ENCODE data around the gene ILKAP.

The ILKAP gene

GRCh38 chr2:238124488-238125126 is 78.9 kb downstream of the ILKAP start:
- Mint-ChIP-seq H3K27me3 (no peaks in the 10 kb centered on the region), H3K27ac (no peak overlapping the region), H3K36me3 (ENCODE audit: insufficient read depth) (no peaks in the 10 kb centered on the region), H3K9me3 (no peaks in the 10 kb centered on the region), H3K4me3 (no peak overlapping the region), H3K4me1 (ENCODE audit: low read depth in 2 of 2) (no peaks in the 10 kb centered on the region)
- ATAC-seq (replicated peaks), result no peak
- no peak for DNase-seq

GRCh38 chr2:238123991-238124470 is 79.5 kb downstream of the ILKAP start:
- Mint-ChIP-seq H3K4me3 (no peak overlapping the region), H3K9me3 (no peaks in the 10 kb centered on the region), H3K36me3 (ENCODE audit: insufficient read depth) (no peaks in the 10 kb centered on the region), H3K27ac (no peak overlapping the region), H3K27me3 (peaks cover 0 to 4% of the 10 kb centered on the region in 2 donors), H3K4me1 (ENCODE audit: low read depth in 2 of 2) (no peaks in the 10 kb centered on the region)
- ATAC-seq (replicated peaks) (no peak), DNase-seq (no peak)

- Mint-ChIP-seq H3K9me3 (no peaks in the 10 kb centered on the region), H3K36me3 (ENCODE audit: insufficient read depth) (no peaks in the 10 kb centered on the region), H3K27ac (no peak overlapping the region), H3K4me1 (ENCODE audit: low read depth in 2 of 2) (no peaks in the 10 kb centered on the region), H3K4me3 (no peak overlapping the region), H3K27me3 (peaks cover 0 to 10% of the 10 kb centered on the region in 2 donors)
- DNase-seq (no peak), ATAC-seq (replicated peaks) (no peak)
Measured at GRCh38 chr2:238123218-238123971, 80.1 kb downstream of the ILKAP start.

- no peaks in the 10 kb centered on the region for H3K4me1 Mint-ChIP-seq (ENCODE audit: low read depth in 2 of 2)
- no peak for DNase-seq
- H3K27ac Mint-ChIP-seq, result no peak overlapping the region
- no peak overlapping the region for H3K4me3 Mint-ChIP-seq
- H3K36me3 Mint-ChIP-seq (ENCODE audit: insufficient read depth), result no peaks in the 10 kb centered on the region
- no peak for ATAC-seq (replicated peaks)
- H3K27me3 Mint-ChIP-seq, result peaks cover 6 to 16% of the 10 kb centered on the region in 2 donors
- peaks cover 0 to 1% of the 10 kb centered on the region in 2 donors for H3K9me3 Mint-ChIP-seq
Measured at GRCh38 chr2:238122287-238123217, 80.9 kb downstream of the ILKAP start.

GRCh38 chr2:238121511-238122286 is 81.8 kb downstream of the ILKAP start:
- Mint-ChIP-seq H3K27me3 (peaks cover 14 to 21% of the 10 kb centered on the region in 2 donors), H3K4me3 (no peak overlapping the region), H3K9me3 (peaks cover 0 to 1% of the 10 kb centered on the region in 2 donors), H3K36me3 (ENCODE audit: insufficient read depth) (no peaks in the 10 kb centered on the region), H3K27ac (no peak overlapping the region), H3K4me1 (ENCODE audit: low read depth in 2 of 2) (no peaks in the 10 kb centered on the region)
- DNase-seq (no peak), ATAC-seq (replicated peaks) (no peak)

GRCh38 chr2:238120463-238121298 is 82.8 kb downstream of the ILKAP start:
- DNase-seq (no peak), ATAC-seq (replicated peaks) (no peak)
- Mint-ChIP-seq H3K36me3 (ENCODE audit: insufficient read depth) (no peaks in the 10 kb centered on the region), H3K27me3 (peaks cover 22 to 26% of the 10 kb centered on the region in 2 donors), H3K4me1 (ENCODE audit: low read depth in 2 of 2) (no peaks in the 10 kb centered on the region), H3K4me3 (no peak overlapping the region), H3K9me3 (peaks cover 0 to 1% of the 10 kb centered on the region in 2 donors), H3K27ac (no peak overlapping the region)

All from effector memory CD8-positive, alpha-beta T cell (primary cell).